Keratinocyte (primary cell): ENCODE measurements around the gene ACMSD. TPM values are rescaled to one million over a fixed set of nuclear protein-coding genes. Genes with fewer than 3 reads are reported as not detected.
"Not testable (repeated sequence)": the region's sequence is repeated elsewhere in the genome, so short reads cannot be mapped to it uniquely, and the experiment has no call there.

Source experiments
- DNase-seq: peaks from one replicate; pipeline ENCODE4 v3.0.0-alpha.2; 2011; ENCODE audit warnings: low read depth, missing footprints, low spot score
- FAIRE-seq: peaks from 2 replicates; lab custom pipeline; 2011; peaks lifted over from hg19 to GRCh38; lab: Jason Lieb, UNC
- H2AFZ ChIP-seq: 2 replicates; pipeline ENCODE4 v1.6.0; 2012; ENCODE audit warnings: low read length, control low read depth, inconsistent platforms; ENCODE audit not compliant: control insufficient read depth
- H3K27ac ChIP-seq: 2 replicates; pipeline ENCODE4 v1.5.1; 2011; ENCODE audit warnings: low read length; ENCODE audit not compliant: control insufficient read depth, insufficient read depth
- H3K27me3 ChIP-seq: 3 replicates; pipeline ENCODE4 v1.6.0; 2011; ENCODE audit warnings: low read length; ENCODE audit not compliant: control insufficient read depth, insufficient read depth; ENCODE audit errors: extremely low read depth
- H3K36me3 ChIP-seq, 2 experiments: 2 replicates in 1 of 2; 3 replicates in 1 of 2; pipeline ENCODE4 v1.5.1; 2011; ENCODE audit warnings: low read length in 2 of 2, mild to moderate bottlenecking in 1 of 2; ENCODE audit not compliant: control insufficient read depth in 2 of 2, insufficient read depth in 2 of 2; ENCODE audit errors: extremely low read depth in 1 of 2
- H3K4me1 ChIP-seq: 3 replicates; pipeline ENCODE4 v1.5.1; 2011; ENCODE audit warnings: low read length; ENCODE audit not compliant: control insufficient read depth, insufficient read depth; ENCODE audit errors: extremely low read depth
- H3K4me2 ChIP-seq: 3 replicates; pipeline ENCODE4 v1.6.0; 2011; ENCODE audit warnings: low read depth, low read length; ENCODE audit not compliant: control insufficient read depth, insufficient read depth; ENCODE audit errors: extremely low read depth
- H3K4me3 ChIP-seq, 3 experiments: fragments of 200-600 bp in 1 of 3; sonication (generic) in 1 of 3; 2 replicates in 2 of 3; 3 replicates in 1 of 3; pipeline ENCODE4 v1.5.1; 2011 to 2016; ENCODE audit warnings: low read length in 3 of 3, mild to moderate bottlenecking in 3 of 3, control low read depth in 2 of 3, inconsistent platforms in 1 of 3, low read depth in 1 of 3, mixed read lengths in 1 of 3, mixed run types in 1 of 3, moderate library complexity in 1 of 3; ENCODE audit not compliant: control insufficient read depth in 2 of 3, insufficient read depth in 2 of 3; ENCODE audit errors: extremely low read depth in 1 of 3
- H3K79me2 ChIP-seq: 2 replicates; pipeline ENCODE4 v1.6.0; 2012; ENCODE audit warnings: low read length; ENCODE audit not compliant: control insufficient read depth, insufficient read depth
- H3K9ac ChIP-seq: 3 replicates; pipeline ENCODE4 v1.6.0; 2011; ENCODE audit warnings: low read length; ENCODE audit not compliant: control insufficient read depth, insufficient read depth; ENCODE audit errors: extremely low read depth
- H3K9me1 ChIP-seq: 3 replicates; pipeline ENCODE4 v1.6.0; 2011; ENCODE audit warnings: low read length; ENCODE audit not compliant: control insufficient read depth, insufficient read depth; ENCODE audit errors: extremely low read depth
- H3K9me3 ChIP-seq: 2 replicates; pipeline ENCODE4 v1.5.1; 2012; ENCODE audit warnings: low read depth, low read length; ENCODE audit not compliant: control insufficient read depth
- H4K20me1 ChIP-seq: 3 replicates; pipeline ENCODE4 v1.6.0; 2011; ENCODE audit warnings: low read length; ENCODE audit not compliant: control insufficient read depth, insufficient read depth; ENCODE audit errors: extremely low read depth
- EZH2 ChIP-seq: IDR thresholded peaks from one replicate; pipeline ENCODE4 v1.6.1; 2012; ENCODE audit warnings: inconsistent platforms, mild to moderate bottlenecking, low read length, moderate library complexity
- dilution Hi-C: fragments of 300-500 bp; cut with MboI; formaldehyde crosslinking; loops from one replicate; pipeline ENCODE4 v1.7.0; 2020; ENCODE audit warnings: low sequenced_read_pairs; ENCODE audit not compliant: extremely low pct_ligation_motif_present
- polyA plus RNA-seq, 5 experiments: library from polyadenylated mRNA; depleted of rRNA in 3 of 5; stranded (reverse) in 3 of 5; stranded (forward) in 1 of 5; unstranded in 1 of 5; fragments of >200 nt; gene quantifications; 1 replicate in 1 of 5; 2 replicates in 3 of 5; 3 replicates in 1 of 5; pipeline versions ENCODE4 v1.2.1 to v1.2.3, GENCODE V29; 2011 to 2012; ENCODE audit warnings: missing spikeins in 2 of 5, low read depth in 1 of 5, low replicate concordance in 1 of 5
- TF ChIP-seq, protein P1 (sequence below), 3 experiments: IDR thresholded peaks in 1 of 3; conservative IDR thresholded peaks in 1 of 3; optimal IDR thresholded peaks in 1 of 3; 2 replicates in 2 of 3; 3 replicates in 1 of 3; pipeline versions ENCODE3 to v1.5.1; 2011; ENCODE audit warnings: low read length in 3 of 3, mild to moderate bottlenecking in 3 of 3, moderate library complexity in 2 of 3, control low read depth in 1 of 3, inconsistent platforms in 1 of 3; ENCODE audit not compliant: insufficient read depth in 2 of 3; ENCODE audit errors: extremely low read depth in 1 of 3

The ACMSD gene
- polyA plus RNA-seq, 1 donor (not counting 4 experiments of a cell fraction or from before 2014, with no cell fraction given): not detected

GRCh38 chr2:134799936-134800335, 38.5 kb upstream of the ACMSD start:
- TF ChIP-seq EZH2: no peak
- TF ChIP-seq, protein P1, sequence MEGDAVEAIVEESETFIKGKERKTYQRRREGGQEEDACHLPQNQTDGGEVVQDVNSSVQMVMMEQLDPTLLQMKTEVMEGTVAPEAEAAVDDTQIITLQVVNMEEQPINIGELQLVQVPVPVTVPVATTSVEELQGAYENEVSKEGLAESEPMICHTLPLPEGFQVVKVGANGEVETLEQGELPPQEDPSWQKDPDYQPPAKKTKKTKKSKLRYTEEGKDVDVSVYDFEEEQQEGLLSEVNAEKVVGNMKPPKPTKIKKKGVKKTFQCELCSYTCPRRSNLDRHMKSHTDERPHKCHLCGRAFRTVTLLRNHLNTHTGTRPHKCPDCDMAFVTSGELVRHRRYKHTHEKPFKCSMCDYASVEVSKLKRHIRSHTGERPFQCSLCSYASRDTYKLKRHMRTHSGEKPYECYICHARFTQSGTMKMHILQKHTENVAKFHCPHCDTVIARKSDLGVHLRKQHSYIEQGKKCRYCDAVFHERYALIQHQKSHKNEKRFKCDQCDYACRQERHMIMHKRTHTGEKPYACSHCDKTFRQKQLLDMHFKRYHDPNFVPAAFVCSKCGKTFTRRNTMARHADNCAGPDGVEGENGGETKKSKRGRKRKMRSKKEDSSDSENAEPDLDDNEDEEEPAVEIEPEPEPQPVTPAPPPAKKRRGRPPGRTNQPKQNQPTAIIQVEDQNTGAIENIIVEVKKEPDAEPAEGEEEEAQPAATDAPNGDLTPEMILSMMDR (optimal IDR thresholded peaks at IDR 0.05 in 1 of 3, IDR thresholded peaks at IDR 0.05 in 1 of 3, conservative IDR thresholded peaks at IDR 0.05 in 1 of 3; ENCODE audit: extremely low read depth in 1 of 3, insufficient read depth in 2 of 3, low read length in 3 of 3): no peak
- dilution Hi-C loops: no loop called here
- H3K9me1 ChIP-seq: no peaks in the 10 kb centered on the region
- no peaks in the 10 kb centered on the region for H4K20me1 ChIP-seq
- no peaks in the 10 kb centered on the region for H3K9me3 ChIP-seq
- H2AFZ ChIP-seq: no peak overlapping the region
- H3K27me3 ChIP-seq: no peaks in the 10 kb centered on the region
- H3K36me3 ChIP-seq: no peaks in the 10 kb centered on the region
- H3K27ac ChIP-seq: no peak overlapping the region
- DNase-seq: no peak
- no peaks in the 10 kb centered on the region for H3K4me1 ChIP-seq
- H3K4me2 ChIP-seq: no peak overlapping the region
- no peak for FAIRE-seq
- H3K79me2 ChIP-seq: no peaks in the 10 kb centered on the region
- H3K4me3 ChIP-seq: no peak overlapping the region
- H3K9ac ChIP-seq: no peak overlapping the region

- H3K4me3 ChIP-seq: no peak overlapping the region
- no peaks in the 10 kb centered on the region for H4K20me1 ChIP-seq
- no peak for TF ChIP-seq EZH2
- TF ChIP-seq, protein P1 (optimal IDR thresholded peaks at IDR 0.05 in 1 of 3, IDR thresholded peaks at IDR 0.05 in 1 of 3, conservative IDR thresholded peaks at IDR 0.05 in 1 of 3; ENCODE audit: extremely low read depth in 1 of 3, insufficient read depth in 2 of 3, low read length in 3 of 3): no peak
- H2AFZ ChIP-seq: no peak overlapping the region
- H3K4me1 ChIP-seq: no peaks in the 10 kb centered on the region
- dilution Hi-C loops: no loop called here
- H3K9me1 ChIP-seq: no peaks in the 10 kb centered on the region
- H3K9me3 ChIP-seq: no peaks in the 10 kb centered on the region
- no peak overlapping the region for H3K4me2 ChIP-seq
- H3K27ac ChIP-seq: no peak overlapping the region
- H3K9ac ChIP-seq: no peak overlapping the region
- no peaks in the 10 kb centered on the region for H3K27me3 ChIP-seq
- no peaks in the 10 kb centered on the region for H3K36me3 ChIP-seq
- DNase-seq (no peak), FAIRE-seq (no peak)
- no peaks in the 10 kb centered on the region for H3K79me2 ChIP-seq
Measured at GRCh38 chr2:134800341-134800740, 38.1 kb upstream of the ACMSD start.

- H4K20me1 ChIP-seq: not testable (repeated sequence)
Measured at GRCh38 chr2:134803609-134804405, 34.6 kb upstream of the ACMSD start.

More at GRCh38 chr2:134803609-134804405, 34.6 kb upstream of the ACMSD start:
- H2AFZ ChIP-seq, FAIRE-seq, H3K4me3 ChIP-seq, H3K27ac ChIP-seq, H3K9ac ChIP-seq, DNase-seq, H3K4me1 ChIP-seq, H3K36me3 ChIP-seq, H3K9me3 ChIP-seq, H3K9me1 ChIP-seq, H3K4me2 ChIP-seq, H3K79me2 ChIP-seq, dilution Hi-C loops, H3K27me3 ChIP-seq: not testable (repeated sequence)
